ENCODE measurements around the gene PCNX4.

The PCNX4 gene

GRCh38 chr14:60212503-60213371 is 121.0 kb downstream of the PCNX4 start:
- no peak for DNase-seq

GRCh38 chr14:60214003-60214402 is 122.3 kb downstream of the PCNX4 start:
- DNase-seq, result no peak

- DNase-seq, result no peak
Observed at GRCh38 chr14:60214415-60215126, 122.8 kb downstream of the PCNX4 start.

GRCh38 chr14:60215127-60215444 is 123.4 kb downstream of the PCNX4 start:
- no peak for DNase-seq

- no peak for DNase-seq
Observed at GRCh38 chr14:60215520-60216420, 124.0 kb downstream of the PCNX4 start.

GRCh38 chr14:60217713-60218112 is 126.0 kb downstream of the PCNX4 start:
- DNase-seq, result no peak

Measured in NCI-H1048 (cell line).